Bronchial epithelial cell (primary cell): Measurements from ENCODE around the gene TLL1. TPM values are rescaled to one million over a fixed set of nuclear protein-coding genes. Genes with fewer than 3 reads are reported as not detected.

Source experiments
- DNase-seq: peaks from one replicate; pipeline ENCODE4 v3.0.0-alpha.2; 2010; ENCODE audit warnings: low read depth
- FAIRE-seq: peaks from 2 replicates; lab custom pipeline; 2011; peaks lifted over from hg19 to GRCh38; lab: Jason Lieb, UNC
- H3K27me3 ChIP-seq: 2 replicates; pipeline ENCODE4 v1.5.1; 2011; ENCODE audit warnings: low read length; ENCODE audit not compliant: control insufficient read depth, insufficient read depth
- H3K36me3 ChIP-seq: 2 replicates; pipeline ENCODE4 v1.5.1; 2011; ENCODE audit warnings: low read length; ENCODE audit not compliant: control insufficient read depth, insufficient read depth
- H3K4me3 ChIP-seq: 2 replicates; pipeline ENCODE4 v1.5.1; 2011; ENCODE audit warnings: mild to moderate bottlenecking, low read depth, low read length, control low read depth
- CTCF ChIP-seq: IDR thresholded peaks from 2 replicates; pipeline ENCODE4 v1.5.1; 2011; ENCODE audit warnings: mild to moderate bottlenecking, moderate library complexity, low read length, control low read depth, inconsistent platforms; ENCODE audit not compliant: insufficient read depth, severe bottlenecking
- total RNA-seq: library from RNA; depleted of rRNA; stranded (reverse); fragments of >200 nt; gene quantifications from 2 replicates; pipeline ENCODE4 v1.2.1, GENCODE V29; 2014

The TLL1 gene
- total RNA-seq, 1 donor from 2014 or later, result 0.53 TPM

GRCh38 chr4:166091912-166092510 lies 219.0 kb downstream of the TLL1 start:
- FAIRE-seq (no peak), DNase-seq (peak; percentile 46)
- TF ChIP-seq CTCF, result peak; percentile 30
- Histone ChIP-seq H3K4me3 (no peak overlapping the region), H3K27me3 (no peaks in the 10 kb centered on the region), H3K36me3 (no peaks in the 10 kb centered on the region)

- Histone ChIP-seq H3K4me3 (no peak overlapping the region), H3K27me3 (no peaks in the 10 kb centered on the region), H3K36me3 (no peaks in the 10 kb centered on the region)
- FAIRE-seq (no peak), DNase-seq (peak; percentile 76)
- no peak for TF ChIP-seq CTCF
These were observed 219.8 kb downstream of the TLL1 start for GRCh38 chr4:166092797-166093290.

GRCh38 chr4:166104623-166105022 lies 231.6 kb downstream of the TLL1 start:
- no peaks in the 10 kb centered on the region for H3K27me3 ChIP-seq
- no peak for DNase-seq
- TF ChIP-seq CTCF, result no peak
- H3K36me3 ChIP-seq, result no peaks in the 10 kb centered on the region
- no peak overlapping the region for H3K4me3 ChIP-seq
- FAIRE-seq, result no peak

- no peak for FAIRE-seq
- TF ChIP-seq CTCF, result no peak
- H3K36me3 ChIP-seq, result no peaks in the 10 kb centered on the region
- H3K4me3 ChIP-seq, result no peak overlapping the region
- no peaks in the 10 kb centered on the region for H3K27me3 ChIP-seq
- peak; percentile 7 for DNase-seq
These were observed 248.9 kb downstream of the TLL1 start for GRCh38 chr4:166121897-166122296.

- DNase-seq, result no peak
- no peak overlapping the region for H3K4me3 ChIP-seq
- FAIRE-seq, result no peak
- no peaks in the 10 kb centered on the region for H3K36me3 ChIP-seq
- no peaks in the 10 kb centered on the region for H3K27me3 ChIP-seq
- no peak for TF ChIP-seq CTCF
These were observed 250.5 kb downstream of the TLL1 start for GRCh38 chr4:166123546-166123945.

GRCh38 chr4:166128403-166128802 lies 255.4 kb downstream of the TLL1 start:
- no peak for TF ChIP-seq CTCF
- no peak overlapping the region for H3K4me3 ChIP-seq
- DNase-seq (peak; percentile 72), FAIRE-seq (no peak)
- no peaks in the 10 kb centered on the region for H3K27me3 ChIP-seq
- no peaks in the 10 kb centered on the region for H3K36me3 ChIP-seq
